Measurements from ENCODE around the gene TJAP1. TPM values are rescaled to one million over a fixed set of nuclear protein-coding genes. Genes with fewer than 3 reads are reported as not detected.

The TJAP1 gene
- total and polyA plus RNA-seq, 4 donors, result 6.3 to 38.7 (median 33.1) TPM

DNA sequence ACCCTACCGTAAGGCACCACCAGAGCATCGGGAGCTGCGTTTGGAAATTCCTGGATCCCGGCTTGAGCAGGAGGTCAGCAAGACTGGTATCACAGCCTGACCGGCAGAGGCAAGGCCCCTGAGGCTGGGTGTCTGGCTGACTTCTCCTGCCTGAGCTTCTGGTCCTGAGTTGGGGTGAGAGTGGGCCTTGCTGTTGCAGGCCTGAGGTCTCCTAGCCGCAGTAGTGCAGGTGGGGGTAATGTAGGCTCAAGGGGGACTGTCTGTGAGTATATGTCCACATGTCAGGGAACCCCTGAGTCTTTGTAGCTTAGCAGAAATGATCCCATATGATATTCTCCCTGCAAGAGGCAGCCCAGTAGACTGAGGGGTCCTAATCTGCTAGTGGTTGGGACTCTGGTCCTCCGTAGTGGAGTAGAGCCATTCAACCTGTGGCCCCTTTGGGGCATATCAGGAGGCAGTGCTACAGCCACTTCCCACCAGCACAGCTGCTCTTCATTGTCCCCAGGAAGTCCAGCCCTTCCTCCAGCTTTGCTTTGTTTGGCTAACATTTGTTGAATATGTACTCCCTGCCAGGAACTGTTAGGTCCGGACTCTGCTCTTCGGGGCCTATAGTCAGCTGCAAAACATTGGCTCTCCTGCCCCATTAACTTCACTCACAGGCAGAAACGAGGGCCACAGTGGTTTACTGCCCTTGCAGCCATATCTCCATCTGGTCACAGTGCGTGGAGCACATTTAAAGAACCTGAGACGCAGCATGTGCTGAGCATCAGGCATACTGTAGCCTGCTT, 21.9 kb downstream of the TJAP1 start:
- 44 to 48% methylated on average over 12 of the region's 12 CpGs for WGBS, 2 donors
- DNase-seq (no peak), ATAC-seq (ENCODE audit: low FRiP score) (no peak)
- peaks cover 0 to 12% of the 10 kb centered on the region in 2 donors for H3K36me3 ChIP-seq (ENCODE audit: control insufficient read depth in 1 of 2, insufficient read depth in 2 of 2, low read length in 1 of 2)
- H3K27me3 ChIP-seq (ENCODE audit: control insufficient read depth in 1 of 2, insufficient read depth in 2 of 2, low read length in 1 of 2), result no peaks in the 10 kb centered on the region
- intact Hi-C loops (cut with DNase I), result no loop called here
- no peaks in the 10 kb centered on the region for H3K4me1 ChIP-seq (ENCODE audit: control insufficient read depth in 1 of 2, insufficient read depth in 2 of 2, low read length in 2 of 2)
- peak overlapping the region in 1 of 2 donors; percentile 14 for H3K27ac ChIP-seq (ENCODE audit: low read depth in 1 of 2, low read length in 2 of 2)
- no peaks in the 10 kb centered on the region for H3K9me3 ChIP-seq (ENCODE audit: control insufficient read depth, low read length)
- H3K4me3 ChIP-seq (ENCODE audit: low read length in 2 of 2), result no peak overlapping the region

DNA sequence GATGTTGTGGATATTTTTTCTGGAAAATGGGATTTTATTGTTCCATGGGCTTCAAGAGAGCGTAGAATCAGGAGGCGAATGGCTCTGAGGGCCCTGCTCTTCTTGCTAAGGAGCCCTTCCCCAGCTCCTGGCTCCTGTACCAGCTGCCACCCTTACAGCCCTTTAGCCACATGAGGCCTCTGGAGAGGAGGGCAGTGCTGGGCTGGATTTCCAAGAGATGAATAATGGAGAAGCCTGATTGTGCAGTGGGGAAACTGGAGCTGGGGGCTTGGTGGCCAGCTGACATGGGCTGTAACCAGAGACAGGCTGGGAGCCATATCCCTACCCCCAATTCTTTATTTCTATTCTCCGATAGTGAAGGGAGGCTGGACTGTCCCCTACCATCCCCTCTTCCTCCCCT, 23.6 kb downstream of the TJAP1 start:
- Histone ChIP-seq H3K27me3 (ENCODE audit: control insufficient read depth in 1 of 2, insufficient read depth in 2 of 2, low read length in 1 of 2) (no peaks in the 10 kb centered on the region), H3K4me1 (ENCODE audit: control insufficient read depth in 1 of 2, insufficient read depth in 2 of 2, low read length in 2 of 2) (no peaks in the 10 kb centered on the region), H3K27ac (ENCODE audit: low read depth in 1 of 2, low read length in 2 of 2) (no peak overlapping the region), H3K9me3 (ENCODE audit: control insufficient read depth, low read length) (no peaks in the 10 kb centered on the region), H3K36me3 (ENCODE audit: control insufficient read depth in 1 of 2, insufficient read depth in 2 of 2, low read length in 1 of 2) (peaks cover 0 to 14% of the 10 kb centered on the region in 2 donors), H3K4me3 (ENCODE audit: low read length in 2 of 2) (no peak overlapping the region)
- WGBS, 2 donors, result 97 to 98% methylated on average over 3 of the region's 3 CpGs
- intact Hi-C loops (cut with DNase I), result loop anchor here in 1 of 2 donors (10.0 kb wide), 2 partner anchors 106 to 266 kb away; no protein-coding TSS in a partner anchor
- DNase-seq (no peak), ATAC-seq (ENCODE audit: low FRiP score) (no peak)

DNA sequence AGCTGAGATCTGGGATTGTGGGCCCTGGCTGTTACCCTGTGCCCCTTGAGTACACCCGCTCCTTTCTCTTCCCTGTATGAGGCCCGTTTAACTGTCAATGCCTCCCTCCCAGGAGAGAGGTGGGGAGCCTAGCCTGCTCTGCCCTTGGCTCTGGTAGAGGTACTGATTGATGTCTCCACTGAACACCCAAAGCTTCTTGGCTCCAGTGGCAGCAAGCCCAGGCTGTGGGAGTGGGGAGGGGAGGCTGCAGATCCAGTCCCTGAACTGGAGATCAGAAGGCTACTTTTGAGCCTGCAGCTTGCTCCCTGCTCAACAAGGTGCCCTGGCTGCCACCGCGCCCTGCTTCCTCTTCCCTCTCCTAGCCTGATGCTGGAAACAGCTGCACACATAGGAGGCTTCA, 25.3 kb downstream of the TJAP1 start:
- no peaks in the 10 kb centered on the region for H3K4me1 ChIP-seq (ENCODE audit: control insufficient read depth in 1 of 2, insufficient read depth in 2 of 2, low read length in 2 of 2)
- H3K36me3 ChIP-seq (ENCODE audit: control insufficient read depth in 1 of 2, insufficient read depth in 2 of 2, low read length in 1 of 2), result peaks cover 0 to 14% of the 10 kb centered on the region in 2 donors
- DNase-seq (no peak), ATAC-seq (ENCODE audit: low FRiP score) (no peak)
- no peaks in the 10 kb centered on the region for H3K9me3 ChIP-seq (ENCODE audit: control insufficient read depth, low read length)
- intact Hi-C loops (cut with DNase I), result loop anchor here in 1 of 2 donors (10.0 kb wide), 2 partner anchors 108 to 268 kb away; no protein-coding TSS in a partner anchor
- 75 to 86% methylated on average over 4 of the region's 4 CpGs for WGBS, 2 donors
- no peak overlapping the region for H3K4me3 ChIP-seq (ENCODE audit: low read length in 2 of 2)
- H3K27me3 ChIP-seq (ENCODE audit: control insufficient read depth in 1 of 2, insufficient read depth in 2 of 2, low read length in 1 of 2), result no peaks in the 10 kb centered on the region
- H3K27ac ChIP-seq (ENCODE audit: low read depth in 1 of 2, low read length in 2 of 2), result no peak overlapping the region

GRCh38 chr6:43503443-43503842, 26.1 kb downstream of the TJAP1 start:
- no peaks in the 10 kb centered on the region for H3K27me3 ChIP-seq (ENCODE audit: control insufficient read depth in 1 of 2, insufficient read depth in 2 of 2, low read length in 1 of 2)
- DNase-seq (no peak), ATAC-seq (ENCODE audit: low FRiP score) (no peak)
- intact Hi-C loops (cut with DNase I), result loop anchor here in 1 of 2 donors (10.0 kb wide), 2 partner anchors 109 to 269 kb away; no protein-coding TSS in a partner anchor
- peaks cover 0 to 14% of the 10 kb centered on the region in 2 donors for H3K36me3 ChIP-seq (ENCODE audit: control insufficient read depth in 1 of 2, insufficient read depth in 2 of 2, low read length in 1 of 2)
- no peak overlapping the region for H3K27ac ChIP-seq (ENCODE audit: low read depth in 1 of 2, low read length in 2 of 2)
- no peak overlapping the region for H3K4me3 ChIP-seq (ENCODE audit: low read length in 2 of 2)
- no peaks in the 10 kb centered on the region for H3K9me3 ChIP-seq (ENCODE audit: control insufficient read depth, low read length)
- H3K4me1 ChIP-seq (ENCODE audit: control insufficient read depth in 1 of 2, insufficient read depth in 2 of 2, low read length in 2 of 2), result no peaks in the 10 kb centered on the region
- whole genome bisulfite sequencing, 2 donors, result 91 to 95% methylated on average over 8 of the region's 8 CpGs

- Histone ChIP-seq H3K9me3 (ENCODE audit: control insufficient read depth, low read length) (no peaks in the 10 kb centered on the region), H3K4me1 (ENCODE audit: control insufficient read depth in 1 of 2, insufficient read depth in 2 of 2, low read length in 2 of 2) (no peaks in the 10 kb centered on the region), H3K27me3 (ENCODE audit: control insufficient read depth in 1 of 2, insufficient read depth in 2 of 2, low read length in 1 of 2) (no peaks in the 10 kb centered on the region), H3K27ac (ENCODE audit: low read depth in 1 of 2, low read length in 2 of 2) (no peak overlapping the region), H3K36me3 (ENCODE audit: control insufficient read depth in 1 of 2, insufficient read depth in 2 of 2, low read length in 1 of 2) (peaks cover 0 to 14% of the 10 kb centered on the region in 2 donors), H3K4me3 (ENCODE audit: low read length in 2 of 2) (no peak overlapping the region)
- DNase-seq, result no peak
- intact Hi-C loops (cut with DNase I), result loop anchor here (5.0 to 10.0 kb wide), 4 partner anchors 110 to 270 kb away; partner anchors contain the start of gene ZNF318 (in 1 of the 2)
- no peak for ATAC-seq (ENCODE audit: low FRiP score)
- WGBS, 2 donors, result 92% methylated on average over 24 to 26 of the region's 26 CpGs
Observed at GRCh38 chr6:43504756-43505593, 27.6 kb downstream of the TJAP1 start.

GRCh38 chr6:43505718-43506117, 28.3 kb downstream of the TJAP1 start:
- Histone ChIP-seq H3K4me3 (ENCODE audit: low read length in 2 of 2) (no peak overlapping the region), H3K27ac (ENCODE audit: low read depth in 1 of 2, low read length in 2 of 2) (no peak overlapping the region), H3K9me3 (ENCODE audit: control insufficient read depth, low read length) (no peaks in the 10 kb centered on the region), H3K36me3 (ENCODE audit: control insufficient read depth in 1 of 2, insufficient read depth in 2 of 2, low read length in 1 of 2) (peaks cover 0 to 14% of the 10 kb centered on the region in 2 donors), H3K27me3 (ENCODE audit: control insufficient read depth in 1 of 2, insufficient read depth in 2 of 2, low read length in 1 of 2) (no peaks in the 10 kb centered on the region), H3K4me1 (ENCODE audit: control insufficient read depth in 1 of 2, insufficient read depth in 2 of 2, low read length in 2 of 2) (no peaks in the 10 kb centered on the region)
- intact Hi-C loops (cut with DNase I), result loop anchor here (1.0 to 10.0 kb wide), 7 partner anchors 51 to 271 kb away; partner anchors contain the start of genes DLK2 (in 1 of the 2) and ZNF318 (in 1 of the 2)
- DNase-seq, result no peak
- no peak for ATAC-seq (ENCODE audit: low FRiP score)
- WGBS, 2 donors, result 75 to 79% methylated on average over 6 of the region's 6 CpGs

GRCh38 chr6:43506171-43506570, 28.8 kb downstream of the TJAP1 start:
- Histone ChIP-seq H3K27ac (ENCODE audit: low read depth in 1 of 2, low read length in 2 of 2) (no peak overlapping the region), H3K4me1 (ENCODE audit: control insufficient read depth in 1 of 2, insufficient read depth in 2 of 2, low read length in 2 of 2) (no peaks in the 10 kb centered on the region), H3K9me3 (ENCODE audit: control insufficient read depth, low read length) (no peaks in the 10 kb centered on the region), H3K4me3 (ENCODE audit: low read length in 2 of 2) (no peak overlapping the region), H3K27me3 (ENCODE audit: control insufficient read depth in 1 of 2, insufficient read depth in 2 of 2, low read length in 1 of 2) (no peaks in the 10 kb centered on the region), H3K36me3 (ENCODE audit: control insufficient read depth in 1 of 2, insufficient read depth in 2 of 2, low read length in 1 of 2) (peaks cover 0 to 14% of the 10 kb centered on the region in 2 donors)
- 70 to 79% methylated on average over 3 of the region's 3 CpGs for WGBS, 2 donors
- no peak for DNase-seq
- intact Hi-C loops (cut with DNase I), result loop anchor here (1.0 to 10.0 kb wide), 7 partner anchors 51 to 271 kb away; partner anchors contain the start of genes DLK2 (in 1 of the 2) and ZNF318 (in 1 of the 2)
- no peak for ATAC-seq (ENCODE audit: low FRiP score)

- peak; percentile 76 for ATAC-seq (ENCODE audit: low FRiP score)
Observed at GRCh38 chr6:43506667-43507471, 29.5 kb downstream of the TJAP1 start.

More at GRCh38 chr6:43506667-43507471, 29.5 kb downstream of the TJAP1 start:
- H3K27me3 ChIP-seq (ENCODE audit: control insufficient read depth in 1 of 2, insufficient read depth in 2 of 2, low read length in 1 of 2), result no peaks in the 10 kb centered on the region
- intact Hi-C loops (cut with DNase I), result loop anchor here (1.0 to 10.0 kb wide), 7 partner anchors 52 to 272 kb away; partner anchors contain the start of genes DLK2 (in 1 of the 2) and ZNF318 (in 1 of the 2)
- H3K9me3 ChIP-seq (ENCODE audit: control insufficient read depth, low read length), result no peaks in the 10 kb centered on the region
- WGBS, 2 donors, result 26 to 27% methylated on average over 14 of the region's 14 CpGs
- no peaks in the 10 kb centered on the region for H3K4me1 ChIP-seq (ENCODE audit: control insufficient read depth in 1 of 2, insufficient read depth in 2 of 2, low read length in 2 of 2)
- H3K36me3 ChIP-seq (ENCODE audit: control insufficient read depth in 1 of 2, insufficient read depth in 2 of 2, low read length in 1 of 2), result peaks cover 0 to 14% of the 10 kb centered on the region in 2 donors
- no peak overlapping the region for H3K4me3 ChIP-seq (ENCODE audit: low read length in 2 of 2)
- H3K27ac ChIP-seq (ENCODE audit: low read depth in 1 of 2, low read length in 2 of 2), result no peak overlapping the region
- DNase-seq, result peak; percentile 74 to 90
